ENCODE data around the gene FLNA.
"Not testable (repeated sequence)": the region's sequence is repeated elsewhere in the genome, so short reads cannot be mapped to it uniquely, and the experiment has no call there.

FLNA gene

DNA sequence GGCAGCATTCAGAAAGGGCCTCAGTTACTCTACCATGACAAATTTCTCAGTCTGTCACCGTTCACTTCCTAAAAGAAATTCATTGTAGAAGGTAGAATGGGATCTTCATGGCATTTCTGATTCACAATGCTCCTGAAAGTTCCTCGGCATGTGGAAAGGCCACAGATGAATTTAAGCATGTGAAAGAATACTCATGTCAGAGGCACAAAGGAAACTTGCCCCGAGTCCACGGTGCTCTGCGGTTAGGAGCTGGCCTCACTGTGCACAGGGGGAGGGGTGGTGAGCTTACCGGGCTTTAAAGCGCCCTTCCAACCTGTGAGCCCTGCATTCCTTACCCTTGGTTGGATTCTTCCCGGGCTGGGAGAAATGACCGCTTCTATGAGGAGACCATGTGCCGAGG is 69.6 kb downstream of the FLNA start:
- no peak for DNase-seq

DNA sequence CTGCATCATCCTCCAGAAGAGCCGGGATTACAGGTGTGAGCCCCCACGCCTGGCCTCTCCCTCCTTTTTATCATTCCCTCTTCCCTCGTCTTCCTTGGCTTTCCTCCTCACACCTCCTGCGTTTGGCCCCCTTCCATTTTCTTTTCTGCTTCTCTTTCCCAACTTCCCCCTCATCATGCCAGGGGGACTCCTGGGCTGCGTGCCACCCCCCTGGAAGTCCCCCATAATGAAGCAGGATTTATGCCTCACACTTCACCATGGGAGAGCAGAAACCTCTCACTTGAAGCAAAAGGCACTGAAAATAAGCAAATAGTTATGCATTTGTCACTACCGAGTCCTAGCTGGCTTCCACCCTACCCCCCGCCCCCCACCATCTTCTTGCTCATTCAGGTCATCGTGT is 71.0 kb downstream of the FLNA start:
- DNase-seq: no peak

DNA sequence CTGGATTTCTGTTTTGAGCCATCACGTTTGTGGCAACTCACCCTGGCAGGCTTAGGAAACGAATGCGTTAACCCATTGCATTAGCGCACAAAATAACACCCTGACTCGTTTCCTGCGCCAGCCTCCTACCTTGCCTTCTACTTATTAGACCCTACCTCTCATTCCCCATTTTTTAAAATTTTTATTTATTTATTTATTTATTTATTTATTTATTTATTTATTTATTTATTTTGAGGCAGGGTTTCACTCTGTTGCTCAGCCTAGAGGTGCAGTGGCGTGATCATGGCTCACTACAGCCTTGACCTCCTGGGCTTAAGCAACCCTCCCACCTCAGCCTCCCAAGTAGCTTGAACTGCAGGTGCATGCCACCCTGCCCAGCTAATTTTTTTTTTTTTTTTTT is 71.4 kb downstream of the FLNA start:
- not testable (repeated sequence) for DNase-seq

DNA sequence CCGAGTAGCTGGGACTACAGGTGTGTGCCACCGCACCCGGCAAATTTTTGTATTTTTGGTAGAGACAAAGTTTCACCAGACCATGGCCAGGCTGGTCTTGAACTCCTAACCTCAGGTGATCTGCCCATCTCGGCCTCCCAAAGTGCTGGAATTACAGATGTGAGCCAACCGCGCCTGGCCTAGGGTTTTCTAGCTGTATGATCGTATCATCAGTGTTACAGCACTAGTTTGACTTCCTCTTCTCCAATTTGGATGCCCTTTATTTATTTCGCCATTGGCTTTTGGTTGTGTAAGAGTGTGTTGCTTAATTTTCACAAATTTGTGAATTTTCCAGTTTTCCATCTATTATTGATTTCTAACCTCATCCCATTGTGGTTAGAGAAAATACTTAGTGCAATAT is 73.6 kb downstream of the FLNA start:
- DNase-seq: no peak
